ENCODE measurements around the gene SOX1.

DNA sequence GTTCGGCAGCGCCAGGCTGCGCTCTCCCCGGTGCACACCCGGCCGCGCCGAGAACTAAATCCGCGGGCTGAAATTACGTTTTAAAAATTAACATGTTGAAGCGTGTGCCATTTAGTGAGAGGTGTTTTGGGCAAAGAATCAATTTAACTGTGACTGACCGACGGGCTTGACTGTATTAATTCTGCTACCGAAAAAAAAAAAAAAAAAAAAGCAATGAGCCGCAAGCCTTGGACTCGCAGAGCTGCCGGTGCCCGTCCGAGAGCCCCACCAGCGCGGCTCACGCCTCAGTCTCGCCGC is 9.6 kb upstream of the SOX1 start:
- TF ChIP-seq EZH2phosphoT487 (IDR thresholded peaks at IDR 0.05; ENCODE audit: insufficient read depth, low read depth): no peak
- no peak for TF ChIP-seq EZH2 (IDR thresholded peaks at IDR 0.05; ENCODE audit: insufficient read depth, poor library complexity, severe bottlenecking)
